HepG2 (cell line): Measurements from ENCODE around the gene HYDIN. TPM values are rescaled to one million over a fixed set of nuclear protein-coding genes. Genes with fewer than 3 reads are reported as not detected.
A peak's percentile ranks its signal among the peaks of the same experiment; 100 is the strongest.

Experiments used
- ATF7-NPFF ChIP-seq: sonication (generic); formaldehyde crosslinking; IDR thresholded peaks from 2 replicates; pipeline ENCODE4 v1.8.1; 2023; ENCODE audit warnings: mild to moderate bottlenecking, low read depth, missing genetic modification reagents, moderate library complexity
- BHLHE40 ChIP-seq: IDR thresholded peaks from 2 replicates; pipeline ENCODE4 v1.6.1; 2011; ENCODE audit warnings: low read length, improper control_type of control experiment
- DNMT1 ChIP-seq: sonication (generic); formaldehyde crosslinking; IDR thresholded peaks from 2 replicates; pipeline ENCODE4 v1.5.1; 2020; ENCODE audit warnings: mild to moderate bottlenecking, missing genetic modification reagents
- GABPA ChIP-seq, 2 experiments: IDR thresholded peaks; 2 replicates each; pipeline ENCODE4 v1.6.1; 2011 to 2016; ENCODE audit warnings: low read depth in 2 of 2, low read length in 1 of 2, missing biosample characterization in 1 of 2, missing genetic modification characterization in 1 of 2
- GATAD2A ChIP-seq: IDR thresholded peaks from 2 replicates; pipeline ENCODE4 v1.6.1; 2016
- HNRNPK ChIP-seq: fragments of 200-400 bp; formaldehyde crosslinking; IDR thresholded peaks from 2 replicates; pipeline ENCODE4 v1.6.1; 2018; ENCODE audit warnings: low read length, low read depth, moderate library complexity, mild to moderate bottlenecking; ENCODE audit not compliant: poor library complexity, severe bottlenecking
- MAFF ChIP-seq: IDR thresholded peaks from 2 replicates; pipeline ENCODE4 v1.6.1; 2011; ENCODE audit warnings: low read depth, low read length, improper control_type of control experiment
- MED1 ChIP-seq: sonication (generic); formaldehyde crosslinking; IDR thresholded peaks from 2 replicates; pipeline ENCODE4 v1.4.0; 2020; ENCODE audit warnings: missing genetic modification reagents
- MYNN ChIP-seq: sonication (generic); formaldehyde crosslinking; IDR thresholded peaks from 2 replicates; pipeline ENCODE4 v1.4.0; 2020; ENCODE audit warnings: mild to moderate bottlenecking, low read depth, missing genetic modification reagents
- NR2F6 ChIP-seq, 2 experiments: IDR thresholded peaks; 2 replicates each; pipeline ENCODE4 v1.6.1; 2016; ENCODE audit warnings: antibody characterized with exemption in 1 of 2, mild to moderate bottlenecking in 1 of 2
- RAD21 ChIP-seq: fragments of 450-650 bp; formaldehyde crosslinking; IDR thresholded peaks from 2 replicates; pipeline ENCODE4 v1.5.0; 2020; ENCODE audit warnings: mild to moderate bottlenecking
- ZFP90 ChIP-seq: sonication (generic); formaldehyde crosslinking; IDR thresholded peaks from 2 replicates; pipeline ENCODE4 v1.8.0; 2022; ENCODE audit warnings: missing genetic modification reagents, mild to moderate bottlenecking, inconsistent platforms, borderline replicate concordance
- ZFX ChIP-seq: sonication (generic); formaldehyde crosslinking; IDR thresholded peaks from 2 replicates; pipeline ENCODE4 v1.4.0; 2020; ENCODE audit warnings: mild to moderate bottlenecking, low read depth, missing genetic modification reagents, moderate library complexity
- ZNF230 ChIP-seq: sonication (generic); formaldehyde crosslinking; IDR thresholded peaks from 2 replicates; pipeline ENCODE4 v1.4.0; 2020; ENCODE audit warnings: mild to moderate bottlenecking, missing genetic modification reagents
- ZNF296 ChIP-seq: sonication (generic); formaldehyde crosslinking; conservative IDR thresholded peaks from 2 replicates; pipeline ENCODE4 v1.5.0; 2020; ENCODE audit warnings: mild to moderate bottlenecking, missing genetic modification reagents
- ZNF510 ChIP-seq: sonication (generic); formaldehyde crosslinking; IDR thresholded peaks from 2 replicates; pipeline ENCODE4 v1.4.0; 2020; ENCODE audit warnings: low read depth, mild to moderate bottlenecking, missing genetic modification reagents
- ZNF737 ChIP-seq: sonication (generic); formaldehyde crosslinking; IDR thresholded peaks from 2 replicates; pipeline ENCODE4 v1.5.0; 2020; ENCODE audit warnings: missing genetic modification reagents, mild to moderate bottlenecking, borderline replicate concordance
- polyA plus RNA-seq, 8 experiments: library from polyadenylated mRNA; depleted of rRNA in 3 of 8; stranded (reverse) in 7 of 8; unstranded in 1 of 8; fragments of >200 nt; fragmentation: Illumina TruSeq in 4 of 8; extraction: Trizol in 4 of 8; gene quantifications; 2 replicates each; pipeline versions ENCODE4 v1.2.1 to v1.2.3, GENCODE V29; 2011 to 2016; ENCODE audit warnings: low read depth in 4 of 8, missing spikeins in 1 of 8, mixed read lengths in 1 of 8; ENCODE audit not compliant: insufficient read depth in 1 of 8
- total RNA-seq, 5 experiments: library from RNA; depleted of rRNA; stranded (reverse); fragments of >200 nt; fragmentation: Illumina TruSeq; extraction: Trizol; gene quantifications; 2 replicates each; pipeline ENCODE4 v1.2.3, GENCODE V29; 2016; ENCODE audit warnings: low read depth in 1 of 5
- TF ChIP-seq, protein P1 (sequence below): sonication (generic); formaldehyde crosslinking; IDR thresholded peaks from 2 replicates; pipeline ENCODE4 v1.5.0; 2020; ENCODE audit warnings: missing genetic modification reagents
- TF ChIP-seq, protein P2 (sequence below): sonication (generic); formaldehyde crosslinking; IDR thresholded peaks from 2 replicates; pipeline ENCODE4; 2020; ENCODE audit warnings: missing genetic modification reagents, mild to moderate bottlenecking, borderline replicate concordance
- TF ChIP-seq, protein P3 (sequence below): sonication (generic); formaldehyde crosslinking; IDR thresholded peaks from 2 replicates; pipeline ENCODE4 v1.8.0; 2022; ENCODE audit warnings: missing genetic modification reagents, mild to moderate bottlenecking, borderline replicate concordance
- TF ChIP-seq, protein P4 (sequence below): IDR thresholded peaks from 2 replicates; pipeline ENCODE4 v1.6.1; 2016; ENCODE audit warnings: low read depth, control low read depth

HYDIN gene
- total and polyA plus RNA-seq, 2 of the 13 experiments (the other 11 are each of a cell fraction or from before 2014, with no cell fraction given): not detected

DNA sequence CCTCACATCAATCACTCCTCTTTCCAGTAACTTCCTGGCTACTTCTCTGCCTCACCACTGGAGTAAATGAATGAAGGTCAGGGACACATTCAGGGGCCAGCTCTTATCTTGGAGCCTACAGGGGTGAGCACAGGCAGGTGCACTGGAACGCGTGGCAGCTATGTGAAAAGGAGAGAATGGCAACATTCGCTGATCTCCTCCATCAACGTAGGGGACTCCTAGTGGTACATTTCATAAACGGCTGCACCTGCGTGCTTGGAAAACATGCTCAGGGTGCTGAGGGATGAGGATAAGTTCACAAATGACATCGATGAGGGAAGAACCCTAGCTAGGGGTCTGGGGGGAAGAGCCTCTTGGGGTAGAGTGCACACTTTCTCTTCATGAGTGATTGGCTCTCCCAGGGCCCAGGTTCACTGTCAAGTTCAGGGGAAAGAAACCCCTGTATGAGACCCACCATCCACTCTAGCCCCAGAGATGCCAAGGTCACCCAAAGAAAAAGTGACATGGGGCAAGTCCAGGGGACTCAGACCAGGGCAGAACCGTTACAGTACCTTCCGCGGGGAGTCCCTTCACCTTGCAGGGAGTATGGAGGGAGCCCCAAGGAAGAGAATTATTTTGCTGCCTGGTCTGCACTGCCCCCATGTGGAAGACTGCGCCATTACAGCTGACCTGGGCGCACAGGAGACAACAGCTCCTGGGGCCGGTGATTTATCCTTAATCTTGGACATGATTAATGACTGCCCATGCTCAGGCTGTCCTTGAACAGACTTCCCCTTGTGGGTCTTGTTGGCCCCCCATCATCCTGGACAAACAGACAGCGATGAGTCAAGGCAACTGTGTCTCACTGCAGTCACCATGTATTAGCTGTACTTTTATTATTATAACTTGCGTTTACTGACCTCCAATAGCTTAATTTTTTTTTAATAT lies 459.6 kb downstream of the HYDIN start (continued):
- TF ChIP-seq, protein P1, sequence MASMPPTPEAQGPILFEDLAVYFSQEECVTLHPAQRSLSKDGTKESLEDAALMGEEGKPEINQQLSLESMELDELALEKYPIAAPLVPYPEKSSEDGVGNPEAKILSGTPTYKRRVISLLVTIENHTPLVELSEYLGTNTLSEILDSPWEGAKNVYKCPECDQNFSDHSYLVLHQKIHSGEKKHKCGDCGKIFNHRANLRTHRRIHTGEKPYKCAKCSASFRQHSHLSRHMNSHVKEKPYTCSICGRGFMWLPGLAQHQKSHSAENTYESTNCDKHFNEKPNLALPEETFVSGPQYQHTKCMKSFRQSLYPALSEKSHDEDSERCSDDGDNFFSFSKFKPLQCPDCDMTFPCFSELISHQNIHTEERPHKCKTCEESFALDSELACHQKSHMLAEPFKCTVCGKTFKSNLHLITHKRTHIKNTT (CRISPR knock-in tag): no peak
- TF ChIP-seq ZFP90 (CRISPR knock-in tag) (no peak), ZNF230 (CRISPR knock-in tag) (0 out of 2 replicates have a peak, but pooled peaks have one; percentile 32), ZFX (CRISPR knock-in tag) (peak; percentile 56; the same call in 1 of the 2 replicates), BHLHE40 (peak; percentile 24; the same call in 1 of the 2 replicates), MAFF (0 out of 2 replicates have a peak, but pooled peaks have one; percentile 10), DNMT1 (0 out of 2 replicates have a peak, but pooled peaks have one; percentile 71), HNRNPK (no peak), ZNF510 (CRISPR knock-in tag) (peak; percentile 50; the same call in 1 of the 2 replicates), ZNF737 (CRISPR knock-in tag) (0 out of 2 replicates have a peak, but pooled peaks have one; percentile 37), MED1 (CRISPR knock-in tag) (0 out of 2 replicates have a peak, but pooled peaks have one; percentile 5), RAD21 (CRISPR knock-in tag) (peak; percentile 95), MYNN (0 out of 2 replicates have a peak, but pooled peaks have one; percentile 27), GABPA (IDR thresholded peaks at IDR 0.05; ENCODE audit: low read depth, low read length) (no peak), GABPA (CRISPR knock-in tag; IDR thresholded peaks at IDR 0.05; ENCODE audit: low read depth) (no peak), ATF7-NPFF (CRISPR knock-in tag) (0 out of 2 replicates have a peak, but pooled peaks have one; percentile 27), ZNF296 (0 out of 2 replicates have a peak, but pooled peaks have one; percentile 29), GATAD2A (CRISPR knock-in tag) (peak; percentile 38; the same call in 1 of the 2 replicates), NR2F6 (IDR thresholded peaks at IDR 0.05) (0 out of 2 replicates have a peak, but pooled peaks have one; percentile 12), NR2F6 (CRISPR knock-in tag; IDR thresholded peaks at IDR 0.05) (no peak; the same call in 1 of the 2 replicates)
- TF ChIP-seq, protein P2, sequence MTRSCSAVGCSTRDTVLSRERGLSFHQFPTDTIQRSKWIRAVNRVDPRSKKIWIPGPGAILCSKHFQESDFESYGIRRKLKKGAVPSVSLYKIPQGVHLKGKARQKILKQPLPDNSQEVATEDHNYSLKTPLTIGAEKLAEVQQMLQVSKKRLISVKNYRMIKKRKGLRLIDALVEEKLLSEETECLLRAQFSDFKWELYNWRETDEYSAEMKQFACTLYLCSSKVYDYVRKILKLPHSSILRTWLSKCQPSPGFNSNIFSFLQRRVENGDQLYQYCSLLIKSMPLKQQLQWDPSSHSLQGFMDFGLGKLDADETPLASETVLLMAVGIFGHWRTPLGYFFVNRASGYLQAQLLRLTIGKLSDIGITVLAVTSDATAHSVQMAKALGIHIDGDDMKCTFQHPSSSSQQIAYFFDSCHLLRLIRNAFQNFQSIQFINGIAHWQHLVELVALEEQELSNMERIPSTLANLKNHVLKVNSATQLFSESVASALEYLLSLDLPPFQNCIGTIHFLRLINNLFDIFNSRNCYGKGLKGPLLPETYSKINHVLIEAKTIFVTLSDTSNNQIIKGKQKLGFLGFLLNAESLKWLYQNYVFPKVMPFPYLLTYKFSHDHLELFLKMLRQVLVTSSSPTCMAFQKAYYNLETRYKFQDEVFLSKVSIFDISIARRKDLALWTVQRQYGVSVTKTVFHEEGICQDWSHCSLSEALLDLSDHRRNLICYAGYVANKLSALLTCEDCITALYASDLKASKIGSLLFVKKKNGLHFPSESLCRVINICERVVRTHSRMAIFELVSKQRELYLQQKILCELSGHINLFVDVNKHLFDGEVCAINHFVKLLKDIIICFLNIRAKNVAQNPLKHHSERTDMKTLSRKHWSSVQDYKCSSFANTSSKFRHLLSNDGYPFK (CRISPR knock-in tag): 0 out of 2 replicates have a peak, but pooled peaks have one; percentile 28
- TF ChIP-seq, protein P3, sequence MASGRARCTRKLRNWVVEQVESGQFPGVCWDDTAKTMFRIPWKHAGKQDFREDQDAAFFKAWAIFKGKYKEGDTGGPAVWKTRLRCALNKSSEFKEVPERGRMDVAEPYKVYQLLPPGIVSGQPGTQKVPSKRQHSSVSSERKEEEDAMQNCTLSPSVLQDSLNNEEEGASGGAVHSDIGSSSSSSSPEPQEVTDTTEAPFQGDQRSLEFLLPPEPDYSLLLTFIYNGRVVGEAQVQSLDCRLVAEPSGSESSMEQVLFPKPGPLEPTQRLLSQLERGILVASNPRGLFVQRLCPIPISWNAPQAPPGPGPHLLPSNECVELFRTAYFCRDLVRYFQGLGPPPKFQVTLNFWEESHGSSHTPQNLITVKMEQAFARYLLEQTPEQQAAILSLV: 0 out of 2 replicates have a peak, but pooled peaks have one; percentile 53
- TF ChIP-seq, protein P4, sequence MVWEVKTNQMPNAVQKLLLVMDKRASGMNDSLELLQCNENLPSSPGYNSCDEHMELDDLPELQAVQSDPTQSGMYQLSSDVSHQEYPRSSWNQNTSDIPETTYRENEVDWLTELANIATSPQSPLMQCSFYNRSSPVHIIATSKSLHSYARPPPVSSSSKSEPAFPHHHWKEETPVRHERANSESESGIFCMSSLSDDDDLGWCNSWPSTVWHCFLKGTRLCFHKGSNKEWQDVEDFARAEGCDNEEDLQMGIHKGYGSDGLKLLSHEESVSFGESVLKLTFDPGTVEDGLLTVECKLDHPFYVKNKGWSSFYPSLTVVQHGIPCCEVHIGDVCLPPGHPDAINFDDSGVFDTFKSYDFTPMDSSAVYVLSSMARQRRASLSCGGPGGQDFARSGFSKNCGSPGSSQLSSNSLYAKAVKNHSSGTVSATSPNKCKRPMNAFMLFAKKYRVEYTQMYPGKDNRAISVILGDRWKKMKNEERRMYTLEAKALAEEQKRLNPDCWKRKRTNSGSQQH (CRISPR knock-in tag): 0 out of 2 replicates have a peak, but pooled peaks have one; percentile 59
